HepG2 (cell line): ENCODE measurements around the gene HPCAL1. TPM values are rescaled to one million over a fixed set of nuclear protein-coding genes. Genes with fewer than 3 reads are reported as not detected.

ENCODE experiments used
- ATF1 ChIP-seq: IDR thresholded peaks from 2 replicates; pipeline ENCODE4 v1.6.1; 2016; ENCODE audit warnings: mild to moderate bottlenecking, control low read depth
- BCL6 ChIP-seq: IDR thresholded peaks from 2 replicates; pipeline ENCODE4 v1.6.1; 2016; ENCODE audit warnings: missing genetic modification reagents, missing compliant biosample characterization
- HDAC2 ChIP-seq: sonication (generic); formaldehyde crosslinking; IDR thresholded peaks from 2 replicates; pipeline ENCODE4 v1.4.0; 2020; ENCODE audit warnings: missing genetic modification reagents
- IRX3 ChIP-seq: sonication (generic); formaldehyde crosslinking; IDR thresholded peaks from 2 replicates; pipeline ENCODE4 v1.8.1; 2023; ENCODE audit warnings: mild to moderate bottlenecking, low read depth, missing genetic modification reagents, borderline replicate concordance
- KLF12 ChIP-seq: sonication (generic); formaldehyde crosslinking; IDR thresholded peaks from 2 replicates; pipeline ENCODE4 v1.4.0; 2020; ENCODE audit warnings: missing genetic modification reagents, borderline replicate concordance
- NBN ChIP-seq: fragments of 450-650 bp; conservative IDR thresholded peaks from 2 replicates; pipeline ENCODE4 v1.6.1; 2017
- PRPF4 ChIP-seq: fragments of 200-400 bp; formaldehyde crosslinking; IDR thresholded peaks from 2 replicates; pipeline ENCODE4 v1.6.1; 2016; ENCODE audit warnings: low read length, low read depth; ENCODE audit not compliant: poor library complexity, severe bottlenecking
- RBFOX2 ChIP-seq: fragments of 200-400 bp; formaldehyde crosslinking; IDR thresholded peaks from 2 replicates; pipeline ENCODE4 v1.6.1; 2017; ENCODE audit warnings: low read depth, mild to moderate bottlenecking, low read length
- SNRNP70 ChIP-seq: fragments of 200-400 bp; formaldehyde crosslinking; IDR thresholded peaks from 2 replicates; pipeline ENCODE4 v1.6.1; 2017; ENCODE audit warnings: mild to moderate bottlenecking, low read depth, low read length, moderate library complexity
- SOX5 ChIP-seq: IDR thresholded peaks from 2 replicates; pipeline ENCODE4 v1.6.1; 2016; ENCODE audit warnings: borderline replicate concordance
- SRSF9 ChIP-seq: fragments of 200-400 bp; formaldehyde crosslinking; IDR thresholded peaks from 2 replicates; pipeline ENCODE4 v1.6.1; 2018; ENCODE audit warnings: borderline replicate concordance, mild to moderate bottlenecking, low read depth, low read length; ENCODE audit not compliant: insufficient read depth, poor library complexity, severe bottlenecking
- ZBTB7A ChIP-seq: sonication (generic); formaldehyde crosslinking; IDR thresholded peaks from 2 replicates; pipeline ENCODE4 v1.8.0; 2022; ENCODE audit warnings: mild to moderate bottlenecking, missing genetic modification reagents
- ZNF260 ChIP-seq: sonication (generic); formaldehyde crosslinking; IDR thresholded peaks from 2 replicates; pipeline ENCODE4 v1.4.0; 2020; ENCODE audit warnings: missing genetic modification reagents, low read depth, mild to moderate bottlenecking, borderline replicate concordance
- ZNF335 ChIP-seq: sonication (generic); formaldehyde crosslinking; IDR thresholded peaks from 2 replicates; pipeline ENCODE4 v1.4.0; 2020; ENCODE audit warnings: missing genetic modification reagents
- ZNF343 ChIP-seq: sonication (generic); formaldehyde crosslinking; IDR thresholded peaks from 2 replicates; pipeline ENCODE4 v1.4.0; 2020; ENCODE audit warnings: mild to moderate bottlenecking, missing genetic modification reagents
- ZNF44 ChIP-seq: sonication (generic); formaldehyde crosslinking; IDR thresholded peaks from 2 replicates; pipeline ENCODE4 v1.5.1; 2020; ENCODE audit warnings: mild to moderate bottlenecking, missing genetic modification reagents
- ZNF501 ChIP-seq: sonication (generic); formaldehyde crosslinking; IDR thresholded peaks from 2 replicates; pipeline ENCODE4 v1.5.1; 2020; ENCODE audit warnings: mild to moderate bottlenecking, moderate library complexity, missing genetic modification reagents
- ZNF772 ChIP-seq: sonication (generic); formaldehyde crosslinking; IDR thresholded peaks from 2 replicates; pipeline ENCODE4 v1.5.0; 2020; ENCODE audit warnings: mild to moderate bottlenecking, missing genetic modification reagents
- ZNF883 ChIP-seq: sonication (generic); formaldehyde crosslinking; IDR thresholded peaks from 2 replicates; pipeline ENCODE4 v1.5.1; 2020; ENCODE audit warnings: mild to moderate bottlenecking, missing genetic modification reagents; ENCODE audit errors: not compliant biosample characterization
- polyA plus RNA-seq, 8 experiments: library from polyadenylated mRNA; depleted of rRNA in 3 of 8; stranded (reverse) in 7 of 8; unstranded in 1 of 8; fragments of >200 nt; fragmentation: Illumina TruSeq in 4 of 8; extraction: Trizol in 4 of 8; gene quantifications; 2 replicates each; pipeline versions ENCODE4 v1.2.1 to v1.2.3, GENCODE V29; 2011 to 2016; ENCODE audit warnings: low read depth in 4 of 8, missing spikeins in 1 of 8, mixed read lengths in 1 of 8; ENCODE audit not compliant: insufficient read depth in 1 of 8
- total RNA-seq, 5 experiments: library from RNA; depleted of rRNA; stranded (reverse); fragments of >200 nt; fragmentation: Illumina TruSeq; extraction: Trizol; gene quantifications; 2 replicates each; pipeline ENCODE4 v1.2.3, GENCODE V29; 2016; ENCODE audit warnings: low read depth in 1 of 5
- TF ChIP-seq, protein P1 (sequence below): sonication (generic); formaldehyde crosslinking; conservative IDR thresholded peaks from 2 replicates; pipeline ENCODE4 v1.8.0; 2022; ENCODE audit warnings: mild to moderate bottlenecking, moderate library complexity, missing genetic modification reagents
- TF ChIP-seq, protein P2 (sequence below): sonication (generic); formaldehyde crosslinking; IDR thresholded peaks from 2 replicates; pipeline ENCODE4 v1.4.0; 2020; ENCODE audit warnings: missing genetic modification reagents
- TF ChIP-seq, protein P3 (sequence below): sonication (generic); formaldehyde crosslinking; IDR thresholded peaks from 2 replicates; pipeline ENCODE4 v1.4.0; 2020; ENCODE audit warnings: missing genetic modification reagents, mild to moderate bottlenecking, borderline replicate concordance
- TF ChIP-seq, protein P4 (sequence below): sonication (generic); formaldehyde crosslinking; IDR thresholded peaks from 2 replicates; pipeline ENCODE4 v1.4.0; 2020; ENCODE audit warnings: missing genetic modification reagents

HPCAL1 gene
- total and polyA plus RNA-seq, 2 of the 13 experiments (the other 11 are each of a cell fraction or from before 2014, with no cell fraction given) = 29.5 to 29.9 TPM

DNA sequence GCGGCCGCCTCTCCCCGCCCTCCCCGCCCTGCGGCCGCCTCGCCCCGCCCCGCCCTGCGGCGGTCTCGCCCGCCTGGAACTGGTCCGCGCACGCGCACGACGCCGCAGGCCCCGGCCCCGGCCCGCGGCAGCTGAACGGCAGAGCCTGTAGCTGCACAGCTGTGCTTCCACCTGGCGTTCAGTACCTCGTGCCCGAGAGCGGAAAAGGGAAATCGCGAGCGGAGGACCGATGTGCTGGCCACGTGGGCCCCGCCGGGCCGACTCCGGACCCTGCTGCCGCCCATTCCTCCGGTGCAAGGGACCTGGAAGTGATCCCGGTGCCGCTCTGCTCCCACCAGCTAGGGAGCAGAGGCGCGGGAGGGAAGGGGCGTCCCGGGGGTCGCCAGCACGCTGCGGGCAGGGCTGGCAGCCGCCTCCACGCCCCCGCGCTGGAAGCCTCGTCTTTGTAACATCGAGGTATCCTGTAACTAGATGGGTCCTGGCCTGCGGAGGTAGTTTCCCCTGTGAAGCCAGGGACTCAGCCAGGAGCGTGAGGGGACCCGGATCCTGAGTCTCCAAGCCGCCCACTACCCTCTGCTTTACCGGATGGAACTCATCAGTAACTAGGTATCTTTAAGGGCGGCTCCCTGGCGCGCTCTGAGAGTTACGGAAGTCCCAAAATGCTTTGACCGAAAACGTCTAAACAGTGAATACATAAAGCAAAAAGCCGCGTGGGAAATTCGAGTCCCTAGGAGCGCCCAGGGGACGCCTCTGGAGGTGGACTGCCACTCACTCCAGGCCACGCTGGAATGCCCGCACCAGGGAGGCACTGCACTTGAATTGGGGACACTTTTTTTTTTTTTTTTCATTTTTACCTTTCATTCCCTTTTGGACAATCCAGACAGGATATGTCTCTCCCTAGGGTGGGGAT is 146.1 kb downstream of the HPCAL1 start (continued):
- TF ChIP-seq, protein P1, sequence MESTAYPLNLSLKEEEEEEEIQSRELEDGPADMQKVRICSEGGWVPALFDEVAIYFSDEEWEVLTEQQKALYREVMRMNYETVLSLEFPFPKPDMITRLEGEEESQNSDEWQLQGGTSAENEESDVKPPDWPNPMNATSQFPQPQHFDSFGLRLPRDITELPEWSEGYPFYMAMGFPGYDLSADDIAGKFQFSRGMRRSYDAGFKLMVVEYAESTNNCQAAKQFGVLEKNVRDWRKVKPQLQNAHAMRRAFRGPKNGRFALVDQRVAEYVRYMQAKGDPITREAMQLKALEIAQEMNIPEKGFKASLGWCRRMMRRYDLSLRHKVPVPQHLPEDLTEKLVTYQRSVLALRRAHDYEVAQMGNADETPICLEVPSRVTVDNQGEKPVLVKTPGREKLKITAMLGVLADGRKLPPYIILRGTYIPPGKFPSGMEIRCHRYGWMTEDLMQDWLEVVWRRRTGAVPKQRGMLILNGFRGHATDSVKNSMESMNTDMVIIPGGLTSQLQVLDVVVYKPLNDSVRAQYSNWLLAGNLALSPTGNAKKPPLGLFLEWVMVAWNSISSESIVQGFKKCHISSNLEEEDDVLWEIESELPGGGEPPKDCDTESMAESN (CRISPR knock-in tag) = peak; percentile 99
- peak; percentile 99 for TF ChIP-seq ZBTB7A (CRISPR knock-in tag)
- TF ChIP-seq, protein P2, sequence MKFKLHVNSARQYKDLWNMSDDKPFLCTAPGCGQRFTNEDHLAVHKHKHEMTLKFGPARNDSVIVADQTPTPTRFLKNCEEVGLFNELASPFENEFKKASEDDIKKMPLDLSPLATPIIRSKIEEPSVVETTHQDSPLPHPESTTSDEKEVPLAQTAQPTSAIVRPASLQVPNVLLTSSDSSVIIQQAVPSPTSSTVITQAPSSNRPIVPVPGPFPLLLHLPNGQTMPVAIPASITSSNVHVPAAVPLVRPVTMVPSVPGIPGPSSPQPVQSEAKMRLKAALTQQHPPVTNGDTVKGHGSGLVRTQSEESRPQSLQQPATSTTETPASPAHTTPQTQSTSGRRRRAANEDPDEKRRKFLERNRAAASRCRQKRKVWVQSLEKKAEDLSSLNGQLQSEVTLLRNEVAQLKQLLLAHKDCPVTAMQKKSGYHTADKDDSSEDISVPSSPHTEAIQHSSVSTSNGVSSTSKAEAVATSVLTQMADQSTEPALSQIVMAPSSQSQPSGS (CRISPR knock-in tag) = peak; percentile 92
- TF ChIP-seq ZNF501 (CRISPR knock-in tag) = peak; percentile 97
- TF ChIP-seq ZNF44 (CRISPR knock-in tag) = peak; percentile 100
- no peak for TF ChIP-seq ATF1 (CRISPR knock-in tag)
- TF ChIP-seq ZNF883 (CRISPR knock-in tag) = peak; percentile 100
- peak; percentile 96 for TF ChIP-seq ZNF343 (CRISPR knock-in tag)
- peak; percentile 85; the same call in 1 of the 2 replicates for TF ChIP-seq ZNF260 (CRISPR knock-in tag)
- peak; percentile 76; the same call in 1 of the 2 replicates for TF ChIP-seq BCL6 (CRISPR knock-in tag)
- TF ChIP-seq KLF12 (CRISPR knock-in tag) = peak; percentile 94
- TF ChIP-seq RBFOX2 = peak; percentile 96
- no peak for TF ChIP-seq SRSF9
- TF ChIP-seq, protein P3, sequence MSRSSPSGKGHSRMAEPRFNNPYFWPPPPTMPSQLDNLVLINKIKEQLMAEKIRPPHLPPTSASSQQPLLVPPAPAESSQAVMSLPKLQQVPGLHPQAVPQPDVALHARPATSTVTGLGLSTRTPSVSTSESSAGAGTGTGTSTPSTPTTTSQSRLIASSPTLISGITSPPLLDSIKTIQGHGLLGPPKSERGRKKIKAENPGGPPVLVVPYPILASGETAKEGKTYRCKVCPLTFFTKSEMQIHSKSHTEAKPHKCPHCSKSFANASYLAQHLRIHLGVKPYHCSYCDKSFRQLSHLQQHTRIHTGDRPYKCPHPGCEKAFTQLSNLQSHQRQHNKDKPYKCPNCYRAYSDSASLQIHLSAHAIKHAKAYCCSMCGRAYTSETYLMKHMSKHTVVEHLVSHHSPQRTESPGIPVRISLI (CRISPR knock-in tag) = peak; percentile 76
- peak; percentile 76 for TF ChIP-seq SOX5 (CRISPR knock-in tag)
- TF ChIP-seq IRX3 (CRISPR knock-in tag) = peak; percentile 100
- no peak for TF ChIP-seq NBN
- peak; percentile 100 for TF ChIP-seq ZNF772 (CRISPR knock-in tag)
- TF ChIP-seq, protein P4, sequence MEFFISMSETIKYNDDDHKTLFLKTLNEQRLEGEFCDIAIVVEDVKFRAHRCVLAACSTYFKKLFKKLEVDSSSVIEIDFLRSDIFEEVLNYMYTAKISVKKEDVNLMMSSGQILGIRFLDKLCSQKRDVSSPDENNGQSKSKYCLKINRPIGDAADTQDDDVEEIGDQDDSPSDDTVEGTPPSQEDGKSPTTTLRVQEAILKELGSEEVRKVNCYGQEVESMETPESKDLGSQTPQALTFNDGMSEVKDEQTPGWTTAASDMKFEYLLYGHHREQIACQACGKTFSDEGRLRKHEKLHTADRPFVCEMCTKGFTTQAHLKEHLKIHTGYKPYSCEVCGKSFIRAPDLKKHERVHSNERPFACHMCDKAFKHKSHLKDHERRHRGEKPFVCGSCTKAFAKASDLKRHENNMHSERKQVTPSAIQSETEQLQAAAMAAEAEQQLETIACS (CRISPR knock-in tag) = peak; percentile 76
- TF ChIP-seq ZNF335 (CRISPR knock-in tag) = peak; percentile 87
- TF ChIP-seq HDAC2 (CRISPR knock-in tag) = peak; percentile 87
- no peak for TF ChIP-seq PRPF4
- TF ChIP-seq SNRNP70 = no peak
